ENCODE measurements around the gene TMOD3. TPM values are rescaled to one million over a fixed set of nuclear protein-coding genes. Genes with fewer than 3 reads are reported as not detected.

The TMOD3 gene
- total and polyA plus RNA-seq, 12 donors = 3.9 to 42.5 (median 22.4) TPM

DNA sequence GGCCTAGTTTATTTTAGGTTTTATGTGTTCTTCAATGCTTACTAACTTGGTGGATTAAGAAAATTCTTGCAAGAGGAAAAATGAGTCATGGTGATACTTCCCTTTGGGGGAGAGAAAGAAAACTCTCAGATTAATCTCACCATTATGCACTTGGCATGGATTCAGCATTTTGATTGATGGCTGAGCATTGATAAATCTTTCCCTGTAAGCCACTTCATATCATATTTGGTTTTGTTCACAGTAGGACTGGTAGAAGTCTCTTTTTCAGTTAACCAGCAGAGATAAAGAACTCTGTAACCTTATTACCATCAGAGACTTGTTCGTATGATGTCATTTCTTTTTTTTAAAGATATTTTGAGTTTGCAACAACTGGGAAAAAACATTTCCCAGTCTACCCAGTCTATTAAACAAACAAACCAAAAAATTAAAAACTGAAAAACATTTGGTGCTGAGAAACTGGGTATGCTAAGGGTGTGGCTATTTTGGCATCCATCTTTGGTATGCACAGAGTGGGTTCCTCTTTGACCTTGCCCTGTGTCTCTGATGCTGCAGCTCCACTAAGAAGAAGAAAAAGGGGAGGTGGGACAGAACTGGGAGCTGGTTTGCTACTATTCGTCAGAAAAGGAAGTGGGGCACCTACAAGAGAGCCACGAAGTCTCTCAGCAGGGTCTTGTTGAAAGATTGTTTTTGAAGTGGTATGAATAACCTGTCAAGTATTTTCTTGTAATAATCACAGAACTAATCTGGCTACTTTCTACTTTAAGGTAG, 17.2 kb downstream of the TMOD3 start:
- intact Hi-C loops (cut with DNase I) = no loop called here
- H3K27ac ChIP-seq = peak overlapping the region in 3 of 5 donors; percentile 30 to 42 (median 36)
- no peaks in the 10 kb centered on the region for H3K36me3 ChIP-seq (replicated peaks in 1 of 2)
- H3K4me3 ChIP-seq = no peak overlapping the region
- H3K27me3 ChIP-seq = no peaks in the 10 kb centered on the region
- TF ChIP-seq POLR2A (IDR thresholded peaks at IDR 0.05) = no peak
- TF ChIP-seq, protein P1, sequence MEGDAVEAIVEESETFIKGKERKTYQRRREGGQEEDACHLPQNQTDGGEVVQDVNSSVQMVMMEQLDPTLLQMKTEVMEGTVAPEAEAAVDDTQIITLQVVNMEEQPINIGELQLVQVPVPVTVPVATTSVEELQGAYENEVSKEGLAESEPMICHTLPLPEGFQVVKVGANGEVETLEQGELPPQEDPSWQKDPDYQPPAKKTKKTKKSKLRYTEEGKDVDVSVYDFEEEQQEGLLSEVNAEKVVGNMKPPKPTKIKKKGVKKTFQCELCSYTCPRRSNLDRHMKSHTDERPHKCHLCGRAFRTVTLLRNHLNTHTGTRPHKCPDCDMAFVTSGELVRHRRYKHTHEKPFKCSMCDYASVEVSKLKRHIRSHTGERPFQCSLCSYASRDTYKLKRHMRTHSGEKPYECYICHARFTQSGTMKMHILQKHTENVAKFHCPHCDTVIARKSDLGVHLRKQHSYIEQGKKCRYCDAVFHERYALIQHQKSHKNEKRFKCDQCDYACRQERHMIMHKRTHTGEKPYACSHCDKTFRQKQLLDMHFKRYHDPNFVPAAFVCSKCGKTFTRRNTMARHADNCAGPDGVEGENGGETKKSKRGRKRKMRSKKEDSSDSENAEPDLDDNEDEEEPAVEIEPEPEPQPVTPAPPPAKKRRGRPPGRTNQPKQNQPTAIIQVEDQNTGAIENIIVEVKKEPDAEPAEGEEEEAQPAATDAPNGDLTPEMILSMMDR (IDR thresholded peaks at IDR 0.05) = no peak
- peaks cover 18 to 60% of the 10 kb centered on the region in 2 donors for H3K4me1 ChIP-seq (replicated peaks in 1 of 2)
- H3K9me3 ChIP-seq (replicated peaks in 1 of 3) = no peaks in the 10 kb centered on the region
- peak in 1 of 7 donors; percentile 29 for DNase-seq
- WGBS, 4 donors = 48 to 62% (median 56%) methylated on average over 3 of the region's 3 CpGs

DNA sequence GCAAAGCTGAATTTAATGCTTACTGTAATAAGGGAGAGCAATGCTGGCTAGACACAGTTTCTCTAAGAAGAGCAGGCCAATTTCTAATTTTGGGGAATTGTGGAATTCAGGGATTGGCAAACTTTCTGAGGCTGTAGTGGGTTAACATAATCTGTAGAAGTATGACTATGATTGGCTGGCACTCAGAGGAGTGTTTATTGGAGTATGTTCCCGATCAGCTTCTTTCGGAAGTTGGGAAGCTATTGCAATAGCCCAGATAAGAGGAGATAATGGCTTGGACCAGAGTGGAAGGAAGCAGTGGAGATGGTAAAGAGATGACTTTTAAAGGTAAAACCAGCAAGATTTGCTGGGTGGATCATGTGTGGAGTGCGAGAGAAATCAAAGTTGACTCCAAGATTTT, 19.4 kb downstream of the TMOD3 start:
- peaks cover 10 to 40% of the 10 kb centered on the region in 2 donors for H3K4me1 ChIP-seq (replicated peaks in 1 of 2)
- 53 to 69% (median 63%) methylated on average over 3 of the region's 3 CpGs for WGBS, 4 donors

DNA sequence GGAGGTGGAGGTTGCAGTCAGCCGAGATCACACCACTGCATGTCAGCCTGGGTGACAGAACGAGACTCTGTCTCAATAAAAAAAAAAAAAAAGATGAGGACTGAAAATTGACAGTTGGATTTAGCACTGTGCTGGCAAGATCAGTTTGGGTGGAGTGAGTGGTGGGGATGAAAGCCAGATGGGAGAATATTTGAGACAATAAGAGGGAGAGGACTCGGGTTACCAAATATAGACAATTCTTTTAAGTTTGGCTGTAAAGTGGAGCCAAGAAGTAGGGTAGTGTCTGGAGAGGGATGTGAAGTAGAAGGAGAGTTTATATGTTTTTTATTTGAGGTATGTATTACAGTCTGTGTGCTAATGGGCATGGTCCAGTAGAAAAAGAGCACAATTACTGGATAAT, 20.4 kb downstream of the TMOD3 start:
- H3K4me1 ChIP-seq (replicated peaks in 1 of 2) = peaks cover 10 to 30% of the 10 kb centered on the region in 2 donors
- intact Hi-C loops (cut with DNase I) = no loop called here
- H3K9me3 ChIP-seq (replicated peaks in 1 of 3) = no peaks in the 10 kb centered on the region
- H3K36me3 ChIP-seq (replicated peaks in 1 of 2) = no peaks in the 10 kb centered on the region
- no peak for TF ChIP-seq POLR2A (IDR thresholded peaks at IDR 0.05)
- TF ChIP-seq, protein P1 (IDR thresholded peaks at IDR 0.05) = no peak
- WGBS, 4 donors = 91 to 96% (median 94%) methylated on average over 3 of the region's 3 CpGs
- H3K27ac ChIP-seq = no peak overlapping the region
- H3K27me3 ChIP-seq = no peaks in the 10 kb centered on the region
- no peak overlapping the region for H3K4me3 ChIP-seq
- DNase-seq = no peak

More for the DNA sequence above, 19.4 kb downstream of the TMOD3 start:
- Histone ChIP-seq H3K27me3 (no peaks in the 10 kb centered on the region), H3K27ac (no peak overlapping the region), H3K36me3 (replicated peaks in 1 of 2) (no peaks in the 10 kb centered on the region), H3K9me3 (replicated peaks in 1 of 3) (no peaks in the 10 kb centered on the region), H3K4me3 (no peak overlapping the region)
- intact Hi-C loops (cut with DNase I) = no loop called here
- DNase-seq = no peak
- TF ChIP-seq, protein P1 (IDR thresholded peaks at IDR 0.05) = no peak
- no peak for TF ChIP-seq POLR2A (IDR thresholded peaks at IDR 0.05)

DNA sequence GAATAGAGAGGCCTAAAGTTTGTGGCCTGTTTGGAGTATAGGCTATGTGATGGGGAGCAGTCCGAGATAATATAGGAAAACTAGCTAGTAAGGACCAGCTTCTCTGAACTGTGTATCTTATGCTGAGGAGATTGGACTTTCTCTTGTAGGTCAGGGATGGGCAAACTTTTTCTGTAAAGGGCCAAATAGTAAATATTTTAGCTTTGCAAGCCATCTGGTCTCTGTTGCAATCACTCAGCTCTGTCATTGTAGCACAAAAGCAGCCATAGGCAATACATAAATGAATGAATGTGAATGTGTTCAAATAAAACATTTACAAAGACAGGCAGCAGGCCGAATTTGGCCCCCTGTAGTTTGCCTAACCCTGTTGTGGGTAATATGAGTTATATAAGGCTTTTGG, 24.5 kb downstream of the TMOD3 start:
- WGBS, 4 donors = 86 to 96% (median 89%) methylated on average over 2 of the region's 2 CpGs
- no peak for DNase-seq
- Histone ChIP-seq H3K36me3 (replicated peaks in 1 of 2) (no peaks in the 10 kb centered on the region), H3K4me3 (no peak overlapping the region), H3K27ac (no peak overlapping the region), H3K4me1 (replicated peaks in 1 of 2) (peaks cover 0 to 10% of the 10 kb centered on the region in 2 donors), H3K9me3 (replicated peaks in 1 of 3) (no peaks in the 10 kb centered on the region), H3K27me3 (no peaks in the 10 kb centered on the region)
- no peak for TF ChIP-seq POLR2A (IDR thresholded peaks at IDR 0.05)
- TF ChIP-seq, protein P1 (IDR thresholded peaks at IDR 0.05) = no peak
- intact Hi-C loops (cut with DNase I) = no loop called here
